ENCODE data around the gene MICALL1.

Gene MICALL1

GRCh38 chr22:37982151-37982785, 76.2 kb downstream of the MICALL1 start:
- no peak for DNase-seq

GRCh38 chr22:37982938-37983859, 77.1 kb downstream of the MICALL1 start:
- DNase-seq: peak in 4 of 58 donors; percentile 27 to 41 (median 37)

- DNase-seq: peak in 46 of 58 donors; percentile 8 to 87 (median 67)
These were observed 78.0 kb downstream of the MICALL1 start, which contains the start of gene SOX10 for GRCh38 chr22:37983860-37984791. TSS of gene SOX10 (minus strand) at chr22:37984555. CDS start at chr22:37983784, 771 bp downstream.

GRCh38 chr22:37985050-37985585, 79.0 kb downstream of the MICALL1 start:
- DNase-seq: peak in 2 of 58 donors; percentile 62 to 70

GRCh38 chr22:37985751-37986281, 79.7 kb downstream of the MICALL1 start:
- DNase-seq: peak in 51 of 58 donors; percentile 20 to 94 (median 73)

GRCh38 chr22:37986371-37986770, 80.3 kb downstream of the MICALL1 start:
- peak in 2 of 58 donors; percentile 57 to 66 for DNase-seq

- DNase-seq: no peak
These were observed 83.3 kb downstream of the MICALL1 start for GRCh38 chr22:37989146-37990045.

- DNase-seq: peak in 1 of 58 donors; percentile 50
These were observed 84.2 kb downstream of the MICALL1 start for GRCh38 chr22:37990301-37990700.

GRCh38 chr22:37990862-37991261, 84.8 kb downstream of the MICALL1 start:
- DNase-seq: no peak

GRCh38 chr22:37991731-37992442, 85.8 kb downstream of the MICALL1 start:
- no peak for DNase-seq
